SW480 (cell line): ENCODE data around the gene PSMA6.
A peak's percentile ranks its signal among the peaks of the same experiment; 100 is the strongest.
"Not testable (repeated sequence)": the region's sequence is repeated elsewhere in the genome, so short reads cannot be mapped to it uniquely, and the experiment has no call there.

ENCODE experiments used
- DNase-seq: peaks from one replicate; pipeline ENCODE4 v3.0.0-alpha.2; 2016; ENCODE audit warnings: low spot score

The PSMA6 gene

DNA sequence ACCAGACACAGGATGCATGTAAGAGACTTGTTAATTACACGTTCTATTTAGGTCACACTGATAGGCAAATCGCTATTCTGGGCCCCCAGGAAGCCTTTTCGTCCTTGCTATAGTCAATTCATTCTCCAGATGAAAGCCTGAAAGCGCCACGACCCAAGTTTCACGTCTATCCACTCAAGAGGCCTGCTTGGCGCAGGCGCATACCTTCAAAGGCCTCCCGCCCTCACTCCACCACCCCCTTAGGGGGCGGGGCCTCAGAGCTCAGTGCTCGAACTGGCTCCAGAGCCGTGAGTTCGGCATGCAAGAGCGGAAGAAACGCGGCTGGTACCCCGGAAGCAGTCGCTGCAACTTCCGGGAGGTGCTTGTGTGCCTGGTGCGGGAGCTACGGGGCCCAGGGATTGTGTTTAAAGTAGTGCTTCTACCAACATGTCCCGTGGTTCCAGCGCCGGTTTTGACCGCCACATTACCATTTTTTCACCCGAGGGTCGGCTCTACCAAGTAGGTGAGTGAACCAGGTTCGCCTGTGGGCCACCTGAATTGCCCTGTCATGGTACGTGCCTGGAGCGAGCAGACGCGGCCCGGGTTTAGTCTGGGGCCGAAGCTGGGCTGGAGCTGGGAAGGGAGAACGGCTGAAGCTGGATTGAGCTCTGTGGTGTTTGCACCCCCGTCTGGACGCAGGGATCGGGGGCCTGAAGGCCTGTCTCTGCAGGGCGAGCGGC is at the start of gene PSMA6:
TSS of gene PSMA6 (plus strand) at position 332 of the 719 bp plus-strand sequence. CDS start at position 427, 95 bp downstream.
- DNase-seq: peak; percentile 96

DNA sequence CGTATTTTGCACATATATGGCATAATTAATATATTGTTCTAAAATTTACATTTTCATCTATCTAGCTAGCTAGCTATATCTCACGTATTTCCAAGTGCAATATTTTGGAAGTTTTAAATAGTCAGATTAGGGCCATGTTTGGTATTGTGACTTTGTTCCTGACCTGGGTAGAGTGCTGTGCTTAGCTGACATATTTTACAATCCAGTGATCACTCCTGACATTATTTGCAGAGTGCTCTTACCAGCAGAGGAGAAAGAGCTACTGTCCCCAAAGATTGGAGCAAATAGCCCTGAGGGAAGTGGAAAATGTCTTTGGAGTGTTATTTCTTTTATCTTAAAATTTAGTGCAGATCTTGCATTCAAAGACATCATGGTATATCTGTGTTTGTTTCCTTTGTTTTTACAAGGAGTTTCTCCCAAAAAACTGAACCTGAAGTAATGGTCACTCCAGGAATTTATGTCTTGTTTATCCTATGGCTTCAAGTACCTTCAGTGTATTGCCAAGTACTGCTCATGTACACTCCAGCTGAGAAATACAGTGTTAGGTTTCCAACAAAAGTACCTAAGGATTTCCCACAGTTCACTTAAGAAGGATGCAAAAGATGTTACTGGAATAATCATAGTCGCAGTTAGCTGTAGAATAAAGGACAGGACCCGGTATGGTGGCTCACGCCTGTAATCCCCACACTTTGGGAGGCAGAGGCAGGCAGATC is 49.4 kb upstream of the PSMA6 start:
- no peak for DNase-seq

DNA sequence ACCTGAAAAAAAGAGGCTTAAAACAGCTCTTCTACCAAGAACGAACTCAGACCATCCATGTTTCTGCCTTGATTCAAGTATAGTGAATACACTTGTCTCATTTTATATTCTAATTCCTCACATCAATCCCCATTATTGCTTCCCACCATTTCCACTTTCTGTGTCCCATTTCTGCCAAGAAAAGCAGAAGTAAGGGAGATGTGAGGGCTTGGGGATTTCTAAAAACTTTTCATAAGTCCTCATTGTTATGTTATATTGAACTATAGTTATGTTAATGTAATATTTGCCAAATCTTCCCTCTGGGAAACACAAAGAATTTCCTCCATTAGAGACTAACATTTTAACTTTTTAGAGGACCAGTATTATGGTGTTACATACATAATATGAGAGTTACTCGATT is 48.2 kb upstream of the PSMA6 start:
- DNase-seq: no peak

GRCh38 chr14:35244542-35244941 is 47.6 kb upstream of the PSMA6 start:
- DNase-seq: no peak

DNA sequence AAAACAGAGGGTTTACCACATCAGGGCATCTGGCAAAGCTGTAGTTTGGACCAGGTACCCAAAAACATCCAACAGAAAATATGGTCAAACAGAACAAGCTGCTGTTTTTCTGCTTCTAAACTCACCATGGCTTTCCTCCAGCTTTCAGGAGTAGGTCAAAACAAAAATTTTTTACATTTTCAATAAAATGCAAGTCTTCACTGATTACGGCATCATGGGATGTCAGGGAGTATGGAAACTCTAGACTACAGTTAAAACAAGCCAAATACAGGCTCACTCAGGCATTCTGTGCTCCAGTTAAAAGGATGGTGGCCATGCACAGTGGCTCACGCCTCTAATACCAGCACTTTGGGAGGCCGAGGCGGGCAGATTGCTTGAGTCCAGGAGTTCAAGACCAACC is 47.1 kb upstream of the PSMA6 start:
- DNase-seq: no peak

DNA sequence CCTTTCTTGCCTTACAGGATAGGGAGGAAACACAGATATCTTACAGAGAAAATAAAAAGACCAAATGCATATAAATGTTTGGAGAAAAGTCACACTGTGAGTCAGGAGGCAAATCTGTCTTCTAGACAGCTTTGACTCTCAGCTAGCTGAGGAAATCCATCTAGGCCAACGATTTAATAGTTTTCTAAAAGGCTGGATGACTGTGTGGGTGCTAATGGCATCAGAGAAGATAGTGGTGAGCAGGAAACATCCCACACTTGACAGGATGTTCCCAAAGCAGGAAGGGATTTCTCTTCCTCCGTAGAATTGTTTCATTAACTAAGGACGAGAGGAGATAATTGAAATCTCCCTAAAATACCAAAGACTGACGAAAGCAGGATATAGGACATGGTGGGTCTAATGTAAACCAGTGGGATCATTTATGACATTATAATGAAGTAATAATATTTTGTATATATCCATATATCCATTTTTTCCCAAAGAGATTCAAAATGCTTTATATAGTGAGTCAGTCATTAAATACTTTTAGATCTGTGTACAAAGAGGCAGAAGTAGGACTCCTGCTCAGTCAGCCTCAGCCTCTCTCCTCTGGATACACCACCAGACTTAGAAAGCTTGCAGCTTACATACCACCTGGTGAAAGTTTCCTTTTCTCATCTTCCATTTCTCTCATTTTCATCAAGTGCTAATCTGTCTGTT is 44.3 kb upstream of the PSMA6 start:
- DNase-seq: no peak

DNA sequence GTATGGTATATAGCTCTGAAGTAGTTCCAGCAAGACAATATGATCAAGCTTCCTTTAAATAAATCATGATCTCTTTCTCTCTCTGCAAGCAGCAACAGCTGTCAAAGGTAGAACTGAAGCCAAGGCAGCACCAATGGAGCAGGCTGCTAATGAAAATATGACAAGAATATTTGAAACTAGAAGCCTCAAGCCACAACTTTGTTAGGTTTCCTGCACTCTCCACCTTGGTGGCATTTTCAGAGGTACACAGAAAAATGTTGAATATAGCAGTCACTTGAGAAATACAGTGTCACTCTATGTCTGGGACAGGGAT is 43.8 kb upstream of the PSMA6 start:
- no peak for DNase-seq

DNA sequence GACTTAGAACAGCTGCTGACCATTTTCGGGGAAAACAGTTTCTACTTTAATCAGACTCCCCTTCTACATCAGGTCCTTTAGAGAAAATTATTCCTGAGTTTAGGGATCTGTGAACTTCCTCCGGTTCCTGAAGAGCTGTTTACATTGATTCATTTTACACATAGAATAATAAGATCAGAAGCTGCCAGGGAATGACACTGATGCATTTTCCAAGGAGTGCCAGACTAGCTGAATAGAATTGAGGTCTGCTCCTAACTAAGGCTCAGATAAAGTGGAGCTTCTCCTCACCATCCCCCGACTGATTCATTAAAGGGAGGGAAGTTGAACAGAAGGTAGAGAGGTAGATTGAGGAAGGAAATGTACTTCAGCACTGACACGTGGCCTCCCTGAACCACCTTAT is 41.9 kb upstream of the PSMA6 start:
- DNase-seq: no peak

GRCh38 chr14:35252451-35252868 is 39.7 kb upstream of the PSMA6 start:
- no peak for DNase-seq

DNA sequence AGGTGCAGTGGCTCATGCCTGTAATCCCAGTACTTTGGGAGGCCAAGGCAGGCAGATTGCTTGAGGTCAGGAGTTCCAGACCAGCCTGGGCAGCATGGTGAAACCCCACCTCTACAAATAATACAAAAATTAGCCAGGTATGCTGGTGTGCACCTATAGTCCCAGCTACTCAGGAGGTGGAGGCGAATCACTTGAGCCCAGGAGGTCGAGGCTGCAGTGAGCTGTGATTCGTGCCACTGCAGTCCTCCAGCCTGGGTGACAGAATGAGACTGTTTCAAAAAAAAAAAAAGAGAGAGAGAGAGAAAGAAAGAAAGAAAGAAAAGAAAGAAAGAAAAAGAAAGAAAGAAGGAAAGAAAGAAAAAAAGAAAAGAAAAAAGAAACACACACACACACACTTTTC is 39.1 kb upstream of the PSMA6 start:
- DNase-seq: not testable (repeated sequence)

- DNase-seq: not testable (repeated sequence)
Observed at GRCh38 chr14:35254034-35254622, 38.1 kb upstream of the PSMA6 start.

- no peak for DNase-seq
Observed at GRCh38 chr14:35254736-35255135, 37.4 kb upstream of the PSMA6 start.

DNA sequence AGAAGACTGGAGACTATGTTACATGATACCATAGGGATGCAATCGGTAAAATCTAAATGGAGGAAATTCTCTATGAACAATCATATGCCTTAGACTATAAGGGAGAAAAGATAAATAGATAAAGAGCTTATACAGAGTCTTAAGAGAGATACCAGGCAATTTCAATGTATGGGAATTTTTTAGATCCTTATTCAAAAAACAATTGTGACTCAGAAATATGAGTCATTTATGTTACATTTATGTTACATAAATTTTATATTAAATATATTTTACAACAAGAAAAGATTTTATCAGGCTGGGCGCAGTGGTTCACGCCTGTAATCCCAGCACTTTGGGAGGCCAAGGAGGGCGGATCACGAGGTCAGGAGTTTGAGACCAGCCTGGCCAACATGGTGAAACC is 36.5 kb upstream of the PSMA6 start:
- DNase-seq: no peak

GRCh38 chr14:35257809-35258208 is 34.4 kb upstream of the PSMA6 start:
- no peak for DNase-seq

GRCh38 chr14:35258420-35258819 is 33.8 kb upstream of the PSMA6 start:
- no peak for DNase-seq

- DNase-seq: no peak
Observed at GRCh38 chr14:35261774-35262173, 30.4 kb upstream of the PSMA6 start.

DNA sequence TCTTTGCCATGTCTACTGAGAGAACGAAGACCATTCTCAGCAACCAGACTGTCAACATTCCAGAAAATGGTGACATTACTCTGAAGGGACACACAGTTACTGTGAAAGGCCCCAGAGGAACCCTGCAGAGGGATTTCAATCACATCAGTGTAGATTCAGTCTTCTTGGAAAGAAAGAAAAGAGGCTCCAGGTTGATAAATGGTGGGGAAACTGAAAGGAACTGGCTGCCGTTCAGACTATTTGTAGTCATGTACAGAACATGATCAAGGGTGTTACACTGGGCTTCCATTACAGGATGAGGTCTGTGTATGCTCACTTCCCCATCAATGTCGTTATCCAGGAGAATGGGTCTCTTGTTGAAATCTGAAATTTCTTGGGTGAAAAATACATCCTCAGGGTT is 29.7 kb upstream of the PSMA6 start:
- no peak for DNase-seq

GRCh38 chr14:35268946-35269345 is 23.2 kb upstream of the PSMA6 start:
- no peak for DNase-seq

DNA sequence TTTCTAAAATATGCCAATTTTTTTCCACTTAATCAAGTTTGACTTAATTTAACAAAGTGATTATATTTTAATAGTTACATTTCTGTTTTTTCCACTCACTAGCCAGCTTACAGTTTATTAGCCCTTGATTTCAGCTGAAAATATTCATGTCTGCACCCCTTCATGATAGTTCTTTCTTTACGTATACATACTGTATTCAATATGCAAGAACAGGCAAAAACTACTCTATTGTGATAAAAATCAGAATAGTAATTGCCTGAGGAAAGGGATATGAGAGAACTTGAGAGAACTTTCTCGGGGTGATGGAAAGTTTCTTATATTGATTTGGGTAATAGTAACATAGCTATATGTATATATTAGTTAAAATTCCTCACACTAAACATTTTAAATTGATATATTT is 17.4 kb upstream of the PSMA6 start:
- DNase-seq: no peak

DNA sequence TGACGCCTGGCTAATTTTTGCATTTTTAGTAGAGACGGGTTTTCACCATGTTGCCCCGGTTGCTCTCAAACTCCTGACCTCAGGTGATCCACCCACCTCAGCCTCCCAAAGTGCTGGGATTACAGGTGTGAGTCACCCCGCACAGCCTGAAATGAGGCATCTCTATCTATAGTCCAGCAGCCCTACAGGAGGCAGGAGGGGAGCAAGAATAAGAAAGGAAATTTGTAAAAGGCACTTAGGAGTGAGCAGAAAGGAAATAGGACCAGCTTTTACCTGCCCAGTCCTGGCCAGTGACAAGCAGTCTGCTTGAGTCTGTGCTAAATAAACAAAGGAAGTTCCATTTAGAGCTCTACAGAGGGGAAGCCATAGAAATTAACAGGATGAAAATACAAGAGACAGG is 15.0 kb upstream of the PSMA6 start:
- no peak for DNase-seq

GRCh38 chr14:35279369-35279768 is 12.8 kb upstream of the PSMA6 start:
- no peak for DNase-seq

DNA sequence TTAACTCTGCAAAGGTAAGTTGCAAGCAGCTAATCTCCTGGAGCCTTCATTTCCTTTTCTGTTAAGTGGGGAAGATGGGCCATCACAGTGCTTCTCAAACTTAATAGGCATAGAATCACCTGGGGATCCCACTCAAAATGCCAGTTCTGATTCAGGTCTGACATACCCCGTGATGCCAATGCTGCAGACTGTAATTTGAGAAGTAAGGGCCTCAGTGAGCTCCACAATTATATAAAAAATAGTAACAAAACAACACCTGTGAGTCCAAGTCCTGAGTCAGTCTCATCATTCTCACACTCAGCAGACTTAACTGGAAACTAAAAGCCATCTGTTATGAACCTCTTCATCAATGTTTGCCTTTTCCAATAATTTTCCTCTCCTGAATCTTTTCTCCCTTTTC is 10.8 kb upstream of the PSMA6 start:
- DNase-seq: no peak

GRCh38 chr14:35284506-35284905 is 7.7 kb upstream of the PSMA6 start:
- DNase-seq: no peak
